SK-N-SH (cell line): ENCODE data around the gene TBC1D5. TPM values are rescaled to one million over a fixed set of nuclear protein-coding genes. Genes with fewer than 3 reads are reported as not detected.
"Not testable (repeated sequence)": the region's sequence is repeated elsewhere in the genome, so short reads cannot be mapped to it uniquely, and the experiment has no call there.

Source experiments
- CTCF ChIA-PET: fragments of 300-600, 350-600 bp; formaldehyde crosslinking; extraction: SDS; loops from one replicate; lab custom pipeline; 2021; lab: Yijun Ruan, JAX
- POLR2A ChIA-PET: fragments of 350-600 bp; sonication (Branson Sonifier 250); formaldehyde crosslinking; extraction: SDS; loops from one replicate; lab custom pipeline; 2020; ENCODE audit warnings: antibody characterized with exemption, inconsistent platforms; lab: Yijun Ruan, JAX
- DNase-seq: peaks from one replicate; pipeline ENCODE4 v3.0.0; 2012
- H2AFZ ChIP-seq: fragments of 200-600 bp; sonication (generic); 2 replicates; pipeline ENCODE4 v1.8.1; 2016; ENCODE audit warnings: antibody characterized with exemption, mild to moderate bottlenecking, low read depth
- H3F3A ChIP-seq: fragments of 200-600 bp; sonication (generic); replicated peaks from 2 replicates; pipeline ENCODE3; 2016; ENCODE audit warnings: antibody characterized with exemption, mild to moderate bottlenecking; ENCODE audit not compliant: insufficient read depth
- H3K27ac ChIP-seq, 2 experiments: fragments of 200-500 bp in 1 of 2; fragments of 200-600 bp in 1 of 2; sonication (Bioruptor generic) in 1 of 2; sonication (generic), shearing (Covaris generic) in 1 of 2; 2 replicates each; pipeline versions ENCODE4 v1.5.1 to v1.6.1; 2014 to 2016; ENCODE audit warnings: low read depth in 2 of 2, inconsistent platforms in 1 of 2, low read length in 1 of 2, mild to moderate bottlenecking in 1 of 2, mixed read lengths in 1 of 2
- H3K27me3 ChIP-seq: fragments of 200-600 bp; sonication (generic), shearing (Covaris generic); 2 replicates; pipeline ENCODE4 v1.6.1; 2016; ENCODE audit warnings: mixed run types; ENCODE audit not compliant: insufficient read depth
- H3K36me3 ChIP-seq, 2 experiments: fragments of 200-500 bp in 1 of 2; fragments of 200-600 bp in 1 of 2; sonication (Bioruptor generic) in 1 of 2; sonication (generic) in 1 of 2; replicated peaks in 1 of 2; 2 replicates each; pipeline versions ENCODE3 to v1.5.1; 2014 to 2016; ENCODE audit warnings: low read length in 1 of 2, mild to moderate bottlenecking in 1 of 2; ENCODE audit not compliant: insufficient read depth in 2 of 2, control insufficient read depth in 1 of 2
- H3K4me1 ChIP-seq, 2 experiments: fragments of 200-500 bp in 1 of 2; fragments of 200-600 bp in 1 of 2; sonication (Bioruptor generic) in 1 of 2; sonication (generic), shearing (Covaris generic) in 1 of 2; 2 replicates each; pipeline versions ENCODE4 v1.5.1 to v1.6.1; 2014 to 2016; ENCODE audit warnings: low read depth in 1 of 2, low read length in 1 of 2, mixed run types in 1 of 2; ENCODE audit not compliant: insufficient read depth in 2 of 2, control insufficient read depth in 1 of 2
- H3K4me2 ChIP-seq: fragments of 200-600 bp; sonication (generic), shearing (Covaris generic); 2 replicates; pipeline ENCODE4 v1.6.1; 2017; ENCODE audit warnings: mixed run types
- H3K4me3 ChIP-seq, 2 experiments: fragments of 200-500 bp in 1 of 2; fragments of 200-600 bp in 1 of 2; sonication (Bioruptor generic) in 1 of 2; sonication (generic), shearing (Covaris generic) in 1 of 2; 2 replicates each; pipeline versions ENCODE4 v1.5.1 to v1.8.1; 2014 to 2016; ENCODE audit warnings: low read depth in 2 of 2, inconsistent platforms in 1 of 2, low read length in 1 of 2, mild to moderate bottlenecking in 1 of 2, mixed read lengths in 1 of 2, moderate library complexity in 1 of 2
- H3K79me2 ChIP-seq: fragments of 200-600 bp; sonication (generic); 2 replicates; pipeline ENCODE4 v1.8.1; 2017; ENCODE audit warnings: mild to moderate bottlenecking; ENCODE audit not compliant: insufficient read depth
- H3K9ac ChIP-seq: fragments of 200-600 bp; sonication (generic); 2 replicates; pipeline ENCODE4 v1.6.1; 2017; ENCODE audit warnings: mixed run types
- H3K9me2 ChIP-seq: fragments of 200-600 bp; sonication (generic); 2 replicates; pipeline ENCODE4 v1.6.1; 2017; ENCODE audit warnings: mixed run types
- H3K9me3 ChIP-seq: fragments of 200-600 bp; sonication (generic); 2 replicates; pipeline ENCODE4 v1.6.1; 2017; ENCODE audit warnings: mixed run types, mild to moderate bottlenecking, moderate library complexity
- H4K20me1 ChIP-seq: fragments of 200-600 bp; sonication (generic); 2 replicates; pipeline ENCODE4 v1.6.1; 2017; ENCODE audit warnings: mild to moderate bottlenecking, mixed run types; ENCODE audit not compliant: insufficient read depth
- CTCF ChIP-seq: fragments of 200-600 bp; sonication (generic); IDR thresholded peaks from 2 replicates; pipeline ENCODE4 v1.6.1; 2017; ENCODE audit warnings: antibody characterized with exemption, mild to moderate bottlenecking, moderate library complexity
- EP300 ChIP-seq, 2 experiments: IDR thresholded peaks; 2 replicates each; pipeline versions ENCODE4 v1.4.0 to v1.6.1; 2012; ENCODE audit warnings: borderline replicate concordance in 1 of 2, low read depth in 1 of 2, low read length in 1 of 2
- GABPA ChIP-seq: IDR thresholded peaks from 2 replicates; pipeline ENCODE4 v1.4.0; 2012; ENCODE audit warnings: low read depth, mild to moderate bottlenecking
- GATA2 ChIP-seq: sonication (generic); formaldehyde crosslinking; IDR thresholded peaks from 2 replicates; pipeline ENCODE4 v1.5.0; 2020; ENCODE audit warnings: mild to moderate bottlenecking, missing genetic modification reagents
- JUND ChIP-seq: IDR thresholded peaks from 2 replicates; pipeline ENCODE4 v1.4.0; 2012
- RAD21 ChIP-seq: IDR thresholded peaks from 2 replicates; pipeline ENCODE4 v1.6.1; 2012; ENCODE audit warnings: mild to moderate bottlenecking, low read length
- SIN3A ChIP-seq: IDR thresholded peaks from 2 replicates; pipeline ENCODE4 v1.6.1; 2012; ENCODE audit warnings: low read depth, mild to moderate bottlenecking, low read length, moderate library complexity, borderline replicate concordance
- TCF12 ChIP-seq: IDR thresholded peaks from 2 replicates; pipeline ENCODE4 v1.4.0; 2012
- TEAD4 ChIP-seq: IDR thresholded peaks from 2 replicates; pipeline ENCODE4 v1.4.0; 2012; ENCODE audit warnings: mild to moderate bottlenecking, borderline replicate concordance; ENCODE audit not compliant: insufficient read depth
- WGBS: methylation state at CpG from one replicate; pipeline ENCODE4 v1.1.6; 2017; ENCODE audit warnings: low lambda C conversion rate; 5-methylcytosine and 5-hydroxymethylcytosine counted together
- polyA plus RNA-seq, 3 experiments: library from polyadenylated mRNA; depleted of rRNA; stranded (reverse); fragments of >200 nt; gene quantifications; 2 replicates each; pipeline ENCODE4 v1.2.3, GENCODE V29; 2012

Gene TBC1D5
- polyA plus RNA-seq, 1 of the 3 experiments (the other 2 are of a cell fraction) = 19.5 TPM

- no peaks in the 10 kb centered on the region for H3F3A ChIP-seq
- WGBS = 31% methylated on average over 2 of the region's 2 CpGs
- H2AFZ ChIP-seq = no peak overlapping the region
- POLR2A ChIA-PET = no interaction called here
- no peak overlapping the region for H3K4me2 ChIP-seq
- TF ChIP-seq EP300 (IDR thresholded peaks at IDR 0.05; ENCODE audit: borderline replicate concordance in 1 of 2, low read depth in 1 of 2, low read length in 1 of 2) (no peak), GABPA (no peak), TEAD4 (no peak), SIN3A (no peak), TCF12 (no peak), JUND (no peak), RAD21 (no peak), GATA2 (CRISPR knock-in tag) (no peak)
- H3K9ac ChIP-seq = no peak overlapping the region
- H3K27me3 ChIP-seq = no peaks in the 10 kb centered on the region
- H3K4me1 ChIP-seq = no peaks in the 10 kb centered on the region
- H3K9me2 ChIP-seq = peaks cover 4% of the 10 kb centered on the region; the same call in 1 of the 2 replicates
- no peaks in the 10 kb centered on the region for H3K9me3 ChIP-seq
- no peak overlapping the region for H3K27ac ChIP-seq
- H3K79me2 ChIP-seq = no peaks in the 10 kb centered on the region
- H3K4me3 ChIP-seq = no peak overlapping the region
- H3K36me3 ChIP-seq = no peaks in the 10 kb centered on the region
- no peaks in the 10 kb centered on the region for H4K20me1 ChIP-seq
- CTCF ChIA-PET = no interaction called here
- no peak for DNase-seq
These were observed 40.3 kb upstream of the TBC1D5 start for GRCh38 chr3:17782751-17783150.

- H3K4me1 ChIP-seq, H3K79me2 ChIP-seq, POLR2A ChIA-PET, H3K9me2 ChIP-seq, H3K4me3 ChIP-seq, DNase-seq, H2AFZ ChIP-seq, H3K27ac ChIP-seq, H3F3A ChIP-seq, H3K9ac ChIP-seq, H3K9me3 ChIP-seq, H3K4me2 ChIP-seq, H3K27me3 ChIP-seq, H3K36me3 ChIP-seq, H4K20me1 ChIP-seq, CTCF ChIA-PET: not testable (repeated sequence)
- 33% methylated on average over 2 of the region's 2 CpGs for WGBS
These were observed 37.9 kb upstream of the TBC1D5 start for GRCh38 chr3:17780369-17780768.

DNA sequence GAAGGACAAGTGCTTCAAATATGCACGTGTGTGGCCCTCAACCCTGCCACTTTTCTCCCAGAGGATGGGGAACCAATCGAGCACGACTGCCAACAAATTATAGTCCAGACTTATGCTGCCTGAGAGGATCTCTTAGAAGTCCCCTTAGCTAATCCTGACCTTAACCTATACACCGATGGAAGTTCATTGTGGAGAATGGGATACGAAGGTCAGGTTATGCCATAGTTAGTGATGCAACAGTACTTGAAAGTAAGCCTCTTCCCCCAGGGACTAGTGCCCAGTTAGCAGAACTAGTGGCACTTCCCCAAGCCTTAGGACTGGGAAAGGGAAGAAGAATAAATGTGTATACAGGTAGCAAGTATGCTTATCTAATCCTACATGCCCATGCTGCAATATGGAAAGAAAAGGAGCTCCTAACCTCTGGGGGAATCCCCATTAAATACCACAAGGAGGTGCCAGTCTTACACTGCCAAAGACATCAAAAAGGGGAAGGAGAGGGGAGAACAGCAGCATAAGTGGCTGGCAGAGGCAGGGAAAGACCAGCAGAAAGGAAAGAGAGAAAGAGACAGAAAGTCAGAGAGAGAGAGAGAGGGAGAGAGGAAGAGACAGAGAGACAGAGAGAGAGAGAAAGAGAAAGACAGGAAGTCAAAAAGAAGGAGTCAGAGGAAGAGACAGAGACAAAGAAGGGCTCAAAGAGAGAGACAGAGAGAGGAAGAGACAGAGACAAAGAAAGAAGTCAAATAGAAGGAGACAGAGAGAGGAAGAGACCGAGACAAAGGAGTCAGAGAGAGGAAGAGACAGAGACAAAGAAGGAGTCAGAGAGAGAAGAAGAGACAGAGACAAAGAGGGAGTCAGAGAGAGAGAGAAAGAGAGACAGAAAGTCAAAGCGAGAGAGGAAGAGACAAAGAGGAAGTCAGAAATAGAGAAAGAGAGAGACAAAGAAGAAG is 37.1 kb upstream of the TBC1D5 start:
- H4K20me1 ChIP-seq, DNase-seq, H3K9me2 ChIP-seq, H3K4me2 ChIP-seq, H3K27ac ChIP-seq, H2AFZ ChIP-seq, H3K4me3 ChIP-seq, H3K27me3 ChIP-seq, H3K9me3 ChIP-seq, H3K9ac ChIP-seq, H3K79me2 ChIP-seq, CTCF ChIA-PET, H3K36me3 ChIP-seq, H3K4me1 ChIP-seq, POLR2A ChIA-PET, H3F3A ChIP-seq: not testable (repeated sequence)
- 68% methylated on average over 7 of the region's 7 CpGs for WGBS
- TF ChIP-seq RAD21 (peak; percentile 20; the same call in 1 of the 2 replicates), CTCF (peak; percentile 30; the same call in 1 of the 2 replicates)

GRCh38 chr3:17777326-17777725 is 34.9 kb upstream of the TBC1D5 start:
- H3K36me3 ChIP-seq, H3K79me2 ChIP-seq, H3F3A ChIP-seq, H3K27ac ChIP-seq, H3K9ac ChIP-seq, H3K9me2 ChIP-seq, H4K20me1 ChIP-seq, H2AFZ ChIP-seq, POLR2A ChIA-PET, DNase-seq, H3K4me1 ChIP-seq, H3K9me3 ChIP-seq, H3K4me2 ChIP-seq, CTCF ChIA-PET, H3K27me3 ChIP-seq, H3K4me3 ChIP-seq: not testable (repeated sequence)
- 73% methylated on average over 6 of the region's 6 CpGs for WGBS
